ENCODE measurements around the gene SLC7A5.

SLC7A5 gene

DNA sequence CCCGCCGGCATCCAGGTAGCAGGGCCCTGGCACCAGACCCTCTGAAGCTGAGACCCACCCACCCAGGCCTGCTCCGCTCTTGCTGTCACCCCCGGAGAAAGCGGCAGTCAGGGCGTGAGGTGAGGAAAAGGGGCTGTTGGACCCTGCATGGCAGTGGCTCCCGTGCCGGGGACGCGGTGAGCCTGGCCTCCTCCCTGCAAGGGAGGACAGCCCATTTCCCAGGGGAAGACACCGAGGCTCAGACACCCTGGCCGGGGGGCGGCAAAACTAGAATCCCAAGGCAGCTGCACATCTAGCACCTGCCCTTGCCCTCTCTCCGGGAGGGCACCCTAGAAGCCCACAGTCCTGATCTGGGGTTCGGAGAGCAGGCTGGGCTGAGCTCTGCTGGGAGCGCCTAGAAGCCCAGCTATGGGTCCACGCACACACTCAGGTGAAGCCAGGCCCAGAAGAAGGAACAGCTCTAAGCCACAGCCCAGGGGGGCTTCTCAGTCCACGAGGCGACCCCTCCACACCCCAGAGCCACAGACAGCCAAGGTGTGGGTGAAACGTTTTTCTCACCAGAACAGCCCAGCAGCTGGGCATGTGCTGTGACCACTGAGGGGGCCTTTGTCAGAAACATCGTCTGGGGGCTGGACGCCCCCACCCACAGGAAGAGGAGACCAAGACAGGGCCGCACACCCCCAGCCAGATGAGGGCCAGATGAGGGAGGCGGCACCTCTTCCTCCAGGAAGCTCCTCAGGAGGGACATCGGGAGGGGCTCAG lies 22.4 kb downstream of the SLC7A5 start:
- H3K4me3 Mint-ChIP-seq: no peak overlapping the region
- ATAC-seq: no peak
- H3K27ac Mint-ChIP-seq: peak overlapping the region; percentile 26
- peaks cover 52% of the 10 kb centered on the region for H3K4me1 Mint-ChIP-seq
- no peak for DNase-seq (ENCODE audit: low spot score in 2 of 2)
- no peaks in the 10 kb centered on the region for H3K9me3 Mint-ChIP-seq
- peaks cover 100% of the 10 kb centered on the region for H3K36me3 Mint-ChIP-seq

DNA sequence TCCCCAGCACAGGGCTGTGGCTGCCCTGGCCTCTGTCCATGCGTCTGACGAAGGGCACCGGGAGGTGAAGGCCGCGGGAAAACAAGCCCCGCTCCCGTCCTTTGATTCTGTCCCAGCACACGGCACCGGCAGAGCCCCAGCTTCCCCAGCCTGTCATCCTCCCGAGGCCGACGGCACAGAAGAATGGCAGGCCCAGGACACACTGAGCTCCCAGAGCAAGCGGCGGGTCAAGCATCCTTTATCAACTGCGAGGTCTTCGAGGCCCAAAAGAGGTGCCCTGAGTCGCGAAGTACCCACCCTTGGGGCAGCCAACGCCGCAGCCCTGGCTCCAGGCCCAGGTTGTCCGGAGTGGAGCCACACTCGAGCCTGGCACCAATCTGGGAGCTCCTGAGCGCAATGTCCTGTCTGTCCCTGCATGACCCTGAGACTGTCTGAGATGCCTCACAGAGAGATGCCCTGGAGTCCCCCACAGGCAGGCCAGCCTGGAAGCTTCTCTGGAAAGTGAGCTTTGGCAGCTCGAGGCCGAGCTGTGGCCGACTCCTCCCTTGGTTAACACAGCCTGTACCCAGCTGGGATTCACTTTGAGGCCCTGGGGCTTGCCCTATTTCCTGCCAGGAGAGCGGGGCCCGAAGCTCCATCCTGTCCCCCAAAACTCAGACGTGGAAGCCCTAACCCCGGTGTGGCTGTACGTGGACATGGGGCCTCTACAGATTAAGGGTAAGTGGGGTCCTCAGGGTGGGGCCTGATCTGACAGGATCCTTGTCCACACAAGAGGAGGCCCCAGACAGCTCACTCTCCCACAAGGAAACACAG lies 23.3 kb downstream of the SLC7A5 start:
- ATAC-seq (no peak), DNase-seq (ENCODE audit: low spot score in 2 of 2) (no peak)
- Mint-ChIP-seq H3K36me3 (peaks cover 100% of the 10 kb centered on the region), H3K27ac (peak overlapping the region; percentile 26), H3K4me1 (peaks cover 52% of the 10 kb centered on the region), H3K9me3 (no peaks in the 10 kb centered on the region), H3K4me3 (no peak overlapping the region)

DNA sequence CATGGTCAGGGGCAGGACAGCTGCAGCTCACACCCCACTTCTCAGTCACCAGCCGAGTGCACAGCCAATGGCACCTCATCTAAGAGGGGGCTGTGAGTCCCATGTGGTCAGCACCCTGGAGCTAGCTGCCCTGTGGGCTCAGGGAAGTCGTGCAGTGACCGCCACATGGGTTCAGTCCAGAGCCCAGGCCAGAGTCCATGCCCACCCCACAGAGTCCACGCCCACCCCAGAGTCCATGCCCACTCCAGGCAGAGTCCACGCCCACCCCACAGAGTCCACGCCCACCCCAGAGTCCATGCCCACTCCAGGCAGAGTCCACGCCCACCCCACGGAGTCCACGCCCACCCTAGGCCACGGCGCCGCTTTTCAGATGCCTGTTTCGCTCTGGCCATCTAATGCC lies 24.1 kb downstream of the SLC7A5 start:
- Mint-ChIP-seq H3K9me3 (no peaks in the 10 kb centered on the region), H3K4me3 (no peak overlapping the region), H3K4me1 (peaks cover 44% of the 10 kb centered on the region), H3K36me3 (peaks cover 100% of the 10 kb centered on the region), H3K27ac (peak overlapping the region; percentile 52)
- DNase-seq (ENCODE audit: low spot score in 2 of 2) (no peak), ATAC-seq (peak; percentile 35)

DNA sequence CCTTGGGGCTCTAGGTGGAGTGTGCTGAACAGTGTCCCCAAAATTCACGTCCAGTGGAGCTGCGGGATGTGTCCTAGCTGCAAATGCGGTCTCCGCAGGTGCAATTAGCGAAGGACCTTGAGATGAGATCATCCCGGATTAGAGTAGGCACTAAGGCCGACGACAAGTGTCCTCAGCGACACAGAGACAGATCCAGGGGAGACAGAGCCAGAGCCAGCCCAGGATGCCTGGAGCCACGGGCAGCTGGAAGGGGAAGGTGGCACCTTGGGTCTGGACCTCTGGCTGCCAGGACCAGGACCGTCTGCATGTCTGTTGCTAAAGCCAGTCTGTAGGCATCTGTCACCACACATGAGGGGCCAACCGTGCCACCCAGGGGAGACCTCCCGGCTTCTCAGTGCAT lies 24.5 kb downstream of the SLC7A5 start:
- peak overlapping the region; percentile 52 for H3K27ac Mint-ChIP-seq

DNA sequence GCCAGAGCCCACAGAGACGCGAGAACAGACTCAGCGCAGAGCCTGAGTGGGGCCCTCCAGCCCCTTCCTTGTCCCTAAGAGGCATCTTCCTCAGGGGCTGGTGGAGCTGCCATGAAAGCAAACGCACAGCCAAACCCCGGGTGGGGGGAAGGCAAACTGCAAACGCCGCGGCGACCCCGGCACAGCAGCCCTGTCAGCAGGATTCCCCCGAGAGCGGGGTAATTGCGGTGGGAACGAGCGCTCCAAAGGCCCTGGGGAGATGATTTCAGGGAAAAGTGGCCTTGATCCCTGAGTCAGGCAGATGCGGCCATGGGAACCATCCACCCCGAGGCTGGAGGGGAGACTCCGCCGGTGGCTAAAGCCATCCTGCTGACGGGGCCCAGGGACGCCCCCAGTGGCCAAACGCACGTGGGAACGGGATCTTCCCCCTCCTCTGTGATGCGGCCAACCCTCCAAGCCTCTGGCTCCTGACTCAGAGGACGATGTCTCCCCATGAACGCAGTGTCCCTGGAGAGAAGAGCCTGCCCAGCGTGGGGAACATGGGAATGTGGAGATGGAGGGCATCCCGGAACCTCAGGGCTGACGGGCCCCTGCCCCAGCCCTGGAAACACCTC lies 25.1 kb downstream of the SLC7A5 start:
- Mint-ChIP-seq H3K27ac (peak overlapping the region; percentile 52), H3K4me1 (peaks cover 35% of the 10 kb centered on the region), H3K4me3 (no peak overlapping the region), H3K9me3 (no peaks in the 10 kb centered on the region), H3K36me3 (peaks cover 100% of the 10 kb centered on the region)
- DNase-seq (ENCODE audit: low spot score in 2 of 2) (no peak), ATAC-seq (no peak)

More for the DNA sequence above, 24.5 kb downstream of the SLC7A5 start:
- DNase-seq (ENCODE audit: low spot score in 2 of 2) (no peak), ATAC-seq (no peak)
- Mint-ChIP-seq H3K4me1 (peaks cover 40% of the 10 kb centered on the region), H3K36me3 (peaks cover 100% of the 10 kb centered on the region), H3K9me3 (no peaks in the 10 kb centered on the region), H3K4me3 (no peak overlapping the region)

DNA sequence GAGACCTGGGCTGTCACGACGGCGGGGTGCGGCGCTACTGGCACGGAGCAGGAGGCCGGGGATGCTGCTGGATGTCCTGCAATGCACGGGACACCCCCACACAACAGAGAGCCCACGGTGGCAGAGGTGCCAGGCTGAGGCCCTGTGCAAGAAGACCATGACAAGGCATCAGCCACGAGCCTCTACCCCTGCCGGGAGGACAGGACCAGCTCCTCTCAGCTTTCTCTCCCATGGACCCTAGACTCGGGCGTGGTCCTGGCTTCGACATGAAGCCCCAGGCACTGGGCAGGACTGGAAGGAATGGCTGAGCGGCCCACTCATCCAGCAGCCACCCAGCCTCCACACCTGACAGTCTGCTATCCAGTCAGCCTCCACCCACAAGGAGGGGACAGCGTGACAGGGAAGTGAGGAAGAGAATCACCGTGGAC lies 25.6 kb downstream of the SLC7A5 start:
- no peak for DNase-seq (ENCODE audit: low spot score in 2 of 2)
- Mint-ChIP-seq H3K9me3 (no peaks in the 10 kb centered on the region), H3K36me3 (peaks cover 100% of the 10 kb centered on the region), H3K4me3 (no peak overlapping the region), H3K27ac (peak overlapping the region; percentile 79), H3K4me1 (peaks cover 32% of the 10 kb centered on the region)
- no peak for ATAC-seq

DNA sequence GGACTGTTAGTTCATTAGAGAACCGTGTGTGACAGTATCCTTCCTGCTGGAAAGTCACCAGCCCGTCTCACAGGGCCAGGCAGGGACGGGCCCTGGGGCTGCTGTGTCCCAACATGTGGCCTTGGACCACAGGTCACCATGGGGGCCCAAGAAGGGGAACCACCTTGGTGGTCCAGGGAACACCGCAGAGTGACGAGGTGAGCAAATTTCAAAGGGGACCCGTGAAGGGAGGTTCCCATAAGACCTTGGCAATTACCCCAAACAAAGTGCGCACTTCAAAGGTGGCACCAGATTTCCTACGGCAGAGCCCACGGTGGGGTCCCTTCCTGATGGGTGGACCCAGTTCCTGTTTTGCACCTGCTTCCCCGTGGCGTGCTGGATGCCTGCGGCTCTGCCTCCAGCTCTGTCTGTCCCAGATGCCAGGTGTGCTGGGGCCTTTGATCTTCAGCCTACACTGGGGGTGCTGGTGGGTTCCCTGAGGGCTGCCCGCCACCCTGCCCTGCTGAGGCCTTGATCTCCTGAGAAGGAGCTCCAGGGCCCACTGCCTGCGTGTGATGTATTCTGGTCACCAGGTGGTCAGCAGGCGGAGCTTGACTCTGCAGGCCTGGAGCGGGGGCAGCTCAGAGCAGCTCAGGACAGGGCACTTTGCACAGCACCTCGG lies 27.0 kb downstream of the SLC7A5 start:
- Mint-ChIP-seq H3K27ac (peak overlapping the region; percentile 79), H3K36me3 (peaks cover 100% of the 10 kb centered on the region), H3K9me3 (no peaks in the 10 kb centered on the region), H3K4me1 (peaks cover 24% of the 10 kb centered on the region), H3K4me3 (no peak overlapping the region)
- ATAC-seq (no peak), DNase-seq (ENCODE audit: low spot score in 2 of 2) (no peak)

DNA sequence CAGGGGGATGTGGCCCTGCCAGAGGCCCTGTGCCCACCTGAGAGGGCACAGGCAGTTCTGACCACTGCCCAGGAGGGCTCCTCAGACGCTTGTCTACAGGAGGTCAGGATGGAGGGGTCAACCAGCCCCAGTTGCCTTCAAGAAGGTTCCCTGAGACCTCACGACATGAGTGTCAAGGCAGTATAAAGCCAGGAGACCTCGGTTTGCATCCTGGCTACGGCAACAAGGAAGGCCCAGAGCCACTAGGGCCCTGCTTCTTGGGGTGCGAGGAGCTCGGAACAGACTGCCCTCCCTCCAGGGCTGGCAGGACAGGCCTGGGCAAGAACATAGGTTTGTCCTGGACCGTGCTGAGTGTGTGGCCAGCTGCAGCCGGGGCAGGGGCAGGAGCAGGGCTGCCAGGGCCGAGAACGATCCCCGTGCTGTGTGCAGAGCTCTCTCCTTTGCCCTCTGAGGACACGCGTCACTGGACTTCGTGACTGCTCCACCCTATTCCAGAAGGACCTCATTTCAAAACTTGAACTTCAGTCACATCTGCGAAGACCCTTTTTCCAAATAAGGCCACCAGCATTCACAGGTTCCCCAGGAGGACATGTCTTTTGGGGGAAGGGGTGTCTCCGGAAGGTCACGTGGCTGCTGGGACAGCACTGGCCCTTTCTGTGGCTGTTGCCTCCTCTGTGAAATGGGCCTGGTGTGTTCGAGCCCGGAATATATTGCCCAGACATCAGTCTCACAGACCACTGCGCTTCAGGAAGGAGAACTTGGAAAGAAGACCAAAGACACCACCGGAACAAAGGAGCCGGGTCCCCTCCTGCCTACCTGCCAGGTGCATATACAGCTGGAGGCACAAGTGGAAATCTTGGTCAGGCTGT lies 27.7 kb downstream of the SLC7A5 start:
- no peaks in the 10 kb centered on the region for H3K9me3 Mint-ChIP-seq
- H3K4me3 Mint-ChIP-seq: no peak overlapping the region
- H3K4me1 Mint-ChIP-seq: peaks cover 24% of the 10 kb centered on the region
- no peak for ATAC-seq
- no peak for DNase-seq (ENCODE audit: low spot score in 2 of 2)
- peaks cover 100% of the 10 kb centered on the region for H3K36me3 Mint-ChIP-seq
- peak overlapping the region; percentile 29 for H3K27ac Mint-ChIP-seq

DNA sequence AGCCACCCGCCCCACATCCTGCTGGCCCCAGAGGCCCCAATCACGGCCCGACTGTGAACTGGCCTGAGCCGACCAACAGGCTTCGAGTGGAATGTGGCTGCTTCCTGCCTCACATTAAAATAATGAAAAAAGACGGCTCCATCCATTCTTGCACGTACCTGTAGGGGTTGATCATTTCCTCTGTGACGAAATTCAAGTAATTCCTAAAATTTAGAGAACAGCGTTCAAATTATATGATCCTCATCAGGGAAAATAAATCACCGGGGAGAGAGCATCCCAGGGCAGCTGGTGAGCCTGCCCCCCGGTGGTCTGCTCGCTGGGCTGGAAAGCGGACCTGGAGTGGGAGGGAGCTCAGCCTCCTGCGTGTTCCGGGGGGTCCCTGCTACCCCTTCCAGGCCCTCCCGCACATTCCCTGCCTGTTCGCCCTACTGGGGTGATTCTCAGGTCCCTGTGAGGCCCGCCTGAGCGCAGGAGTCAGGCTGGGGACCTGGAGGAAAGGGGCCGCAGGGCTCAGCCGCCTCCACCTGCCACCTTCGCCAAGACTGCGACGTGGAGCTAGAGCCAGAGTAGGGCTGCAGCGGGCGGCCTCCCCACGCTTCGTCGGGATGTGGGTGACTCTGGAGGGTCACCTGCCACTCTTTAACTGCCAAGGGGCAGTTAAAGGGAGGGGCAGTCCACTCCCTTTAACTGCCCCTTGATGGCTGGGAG lies 28.9 kb downstream of the SLC7A5 start:
- ATAC-seq (no peak), DNase-seq (ENCODE audit: low spot score in 2 of 2) (no peak)
- Mint-ChIP-seq H3K36me3 (peaks cover 100% of the 10 kb centered on the region), H3K4me1 (peaks cover 24% of the 10 kb centered on the region), H3K9me3 (no peaks in the 10 kb centered on the region), H3K27ac (peak overlapping the region; percentile 54), H3K4me3 (no peak overlapping the region)

DNA sequence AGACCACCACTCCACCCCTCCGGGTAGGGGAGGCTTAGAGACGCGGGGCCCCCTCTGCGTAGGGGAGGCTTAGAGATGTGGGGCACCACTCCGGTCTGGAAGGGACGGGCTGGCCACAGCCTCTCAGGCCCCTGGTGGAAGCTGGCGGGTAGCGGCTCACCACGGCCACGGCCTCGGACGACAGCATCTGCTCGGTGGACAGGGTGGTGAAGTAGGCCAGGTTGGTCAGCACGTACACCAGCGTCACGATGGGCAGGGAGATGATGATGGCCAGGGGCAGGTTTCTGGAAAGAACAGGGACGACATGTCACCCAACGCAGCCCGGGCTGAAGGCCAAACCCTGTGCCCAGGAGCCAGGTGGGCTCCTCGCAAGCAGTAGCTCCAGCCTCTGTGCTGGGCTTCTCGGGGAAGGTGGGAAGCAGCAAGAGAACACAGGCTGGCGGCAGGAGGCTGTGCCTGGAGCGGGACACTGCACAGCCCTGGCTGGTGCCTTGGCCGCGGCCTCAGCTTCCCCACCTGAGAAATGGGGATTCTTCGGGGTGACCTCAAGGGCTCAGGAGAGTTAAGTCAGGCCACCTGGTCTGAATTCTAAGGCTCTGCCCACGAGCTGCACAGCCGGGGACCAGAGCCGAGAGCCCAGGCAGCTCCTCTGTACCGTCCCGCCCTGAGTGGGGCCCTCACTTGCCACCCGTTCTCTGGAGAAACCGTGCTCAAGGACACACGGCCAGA lies 29.6 kb downstream of the SLC7A5 start:
- Mint-ChIP-seq H3K36me3 (peaks cover 100% of the 10 kb centered on the region), H3K9me3 (no peaks in the 10 kb centered on the region), H3K27ac (peak overlapping the region; percentile 54), H3K4me1 (peaks cover 21% of the 10 kb centered on the region), H3K4me3 (no peak overlapping the region)
- no peak for DNase-seq (ENCODE audit: low spot score in 2 of 2)
- ATAC-seq: no peak

DNA sequence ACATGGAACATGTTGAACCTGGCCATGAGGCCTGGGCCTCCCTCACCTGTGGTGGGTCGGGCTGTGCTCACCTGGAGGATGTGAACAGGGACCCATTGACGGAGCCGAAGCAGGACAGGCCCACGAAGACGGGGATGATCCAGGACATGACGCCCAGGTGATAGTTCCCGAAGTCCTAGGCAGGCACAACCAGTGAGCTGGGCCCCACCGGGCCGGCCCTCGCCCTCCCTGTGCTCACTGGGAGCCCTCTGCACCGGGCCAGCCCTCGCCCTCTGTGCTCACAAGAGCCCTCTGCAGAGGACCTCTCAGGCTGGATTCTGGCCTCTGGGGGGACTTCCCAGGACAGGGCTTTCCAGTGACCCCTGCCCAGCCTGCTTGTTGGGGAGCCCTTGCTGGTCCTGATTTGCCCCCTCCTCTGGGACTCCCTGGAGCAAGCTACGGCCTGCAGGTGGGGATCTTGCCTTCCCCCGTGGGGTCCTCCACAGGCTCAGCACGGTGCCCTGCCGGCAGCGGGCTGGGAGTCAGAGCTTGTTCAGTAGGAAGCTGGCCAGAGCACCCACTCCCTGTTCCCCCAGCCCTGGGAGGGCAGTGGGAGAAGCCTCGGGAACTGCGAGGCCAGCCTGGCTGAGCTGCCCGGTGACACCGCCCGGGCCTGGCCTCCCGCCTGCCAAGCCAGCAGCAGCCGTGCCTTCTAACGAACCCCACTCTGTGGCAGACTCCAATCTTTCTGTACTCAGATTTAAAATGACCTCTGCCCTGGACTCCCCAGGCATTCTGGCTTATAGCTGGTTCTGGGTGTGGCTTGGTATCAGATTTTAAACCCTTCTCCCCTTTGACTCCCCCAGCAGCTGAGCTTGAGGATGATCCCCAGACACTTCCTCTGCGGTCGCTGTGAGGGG lies 30.4 kb downstream of the SLC7A5 start:
- no peaks in the 10 kb centered on the region for H3K9me3 Mint-ChIP-seq
- peaks cover 15% of the 10 kb centered on the region for H3K4me1 Mint-ChIP-seq
- no peak for DNase-seq (ENCODE audit: low spot score in 2 of 2)
- H3K4me3 Mint-ChIP-seq: no peak overlapping the region
- no peak overlapping the region for H3K27ac Mint-ChIP-seq
- peaks cover 100% of the 10 kb centered on the region for H3K36me3 Mint-ChIP-seq
- ATAC-seq: no peak

DNA sequence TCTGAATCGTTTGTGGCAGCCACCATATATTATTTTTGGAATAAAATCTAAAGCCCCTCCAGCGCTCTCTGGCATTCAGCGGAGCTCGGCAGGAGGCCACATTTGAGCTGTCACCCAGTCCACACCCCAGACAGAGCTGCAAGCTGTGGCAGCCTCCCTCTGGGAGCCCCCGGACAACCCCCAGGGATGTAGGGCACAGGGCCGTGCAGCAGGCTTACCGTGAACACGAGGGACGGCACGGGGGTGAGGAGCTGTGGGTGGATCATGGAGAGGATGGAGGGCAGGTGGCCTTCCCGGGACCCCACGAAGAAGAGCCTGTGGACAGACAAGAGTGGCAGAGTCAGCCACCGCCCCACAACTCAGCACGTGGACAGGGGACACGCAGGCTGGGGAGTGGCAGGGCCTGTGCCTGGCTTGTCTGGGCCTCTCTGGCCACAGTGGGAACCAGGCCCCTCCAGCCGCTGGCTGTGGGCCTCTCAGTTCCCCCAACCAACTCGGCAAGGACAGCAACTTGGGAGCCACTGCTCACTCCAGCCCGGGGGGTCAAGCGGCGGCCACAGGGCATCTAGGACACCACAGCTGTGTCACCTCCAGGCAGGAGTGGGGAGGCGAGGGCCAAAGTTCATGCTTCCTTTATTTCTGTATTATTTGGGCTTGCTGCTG lies 31.5 kb downstream of the SLC7A5 start:
- Mint-ChIP-seq H3K4me1 (peaks cover 5% of the 10 kb centered on the region), H3K36me3 (peaks cover 100% of the 10 kb centered on the region), H3K4me3 (no peak overlapping the region), H3K27ac (peak overlapping the region; percentile 83), H3K9me3 (no peaks in the 10 kb centered on the region)
- no peak for ATAC-seq
- no peak for DNase-seq (ENCODE audit: low spot score in 2 of 2)
